GM18867 (cell line): ENCODE results near the gene HOXB6.

Source experiments
- ATAC-seq: cut with Tn5 transposase; IDR thresholded peaks from one replicate; pipeline ENCODE4 v1.9.1; 2021; ENCODE audit warnings: mild to moderate bottlenecking, moderate library complexity; ENCODE audit not compliant: unreplicated experiment

Gene HOXB6

DNA sequence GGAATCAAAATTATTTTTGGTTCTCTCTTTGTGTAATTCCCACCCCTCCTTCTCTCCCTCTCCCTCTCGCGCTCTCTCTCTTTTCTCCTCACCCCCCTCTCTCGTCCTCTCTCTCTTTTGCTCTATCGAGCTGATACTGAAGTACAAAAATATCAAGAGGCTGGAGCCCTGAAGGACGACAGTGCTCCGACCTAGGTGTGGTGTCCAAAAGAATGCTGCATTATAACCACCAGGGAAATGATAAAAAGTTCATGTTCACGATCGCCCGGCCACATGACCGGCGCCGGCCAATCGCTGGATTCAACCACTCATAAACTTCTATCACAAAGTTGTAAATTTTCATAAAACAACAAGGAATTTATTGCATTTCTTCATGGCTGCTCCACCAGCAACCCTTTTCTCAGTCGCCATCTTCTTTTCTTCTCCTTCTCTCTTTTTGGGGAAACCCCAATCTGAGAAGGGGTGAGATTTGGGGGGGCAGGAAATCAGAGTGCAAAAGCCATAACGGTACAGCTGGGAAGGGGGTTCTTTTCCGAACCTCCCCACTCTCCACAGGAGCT is at the start of gene HOXB6:
Gene HOXB6 (minus strand): TSS at position 217 of the 560 bp plus-strand sequence. CDS start 6,836 bp downstream, outside the sequence.
- ATAC-seq: no peak

GRCh38 chr17:48649741-48650140 is 45.0 kb upstream of the HOXB6 start:
- ATAC-seq: no peak

- ATAC-seq: no peak
These were observed 43.1 kb upstream of the HOXB6 start for GRCh38 chr17:48647963-48648245.

GRCh38 chr17:48647103-48647962 is 42.5 kb upstream of the HOXB6 start:
- no peak for ATAC-seq

GRCh38 chr17:48646183-48647102 is 41.7 kb upstream of the HOXB6 start:
- ATAC-seq: no peak

DNA sequence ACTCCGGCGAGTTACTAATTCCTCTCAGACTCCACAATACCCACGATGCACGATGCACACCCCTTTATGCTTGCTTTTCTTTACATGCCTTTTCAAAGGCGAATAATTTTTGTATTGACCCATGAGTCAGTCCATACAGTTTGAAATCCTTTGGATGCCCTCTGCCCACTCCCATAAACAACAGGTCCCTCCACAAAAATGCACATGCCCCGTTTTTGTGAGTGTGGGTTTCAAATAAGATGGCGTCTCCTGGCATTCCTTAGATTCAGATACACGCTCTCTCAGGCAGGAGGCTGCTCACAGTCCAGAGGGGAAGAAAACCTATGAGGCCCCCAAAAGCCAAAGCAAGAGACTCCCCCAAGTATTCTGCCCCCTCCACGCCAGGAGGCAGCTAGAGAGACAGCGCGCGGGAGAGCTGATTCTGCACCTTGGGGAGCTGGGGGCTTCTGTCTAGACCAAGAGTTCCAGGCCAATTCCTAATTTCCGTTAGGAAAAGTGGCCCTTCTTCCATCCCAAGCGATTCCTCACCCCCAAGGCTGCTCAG is 40.9 kb upstream of the HOXB6 start:
- no peak for ATAC-seq

GRCh38 chr17:48644910-48645557 is 40.2 kb upstream of the HOXB6 start:
- no peak for ATAC-seq

GRCh38 chr17:48644159-48644558 is 39.4 kb upstream of the HOXB6 start:
- no peak for ATAC-seq

DNA sequence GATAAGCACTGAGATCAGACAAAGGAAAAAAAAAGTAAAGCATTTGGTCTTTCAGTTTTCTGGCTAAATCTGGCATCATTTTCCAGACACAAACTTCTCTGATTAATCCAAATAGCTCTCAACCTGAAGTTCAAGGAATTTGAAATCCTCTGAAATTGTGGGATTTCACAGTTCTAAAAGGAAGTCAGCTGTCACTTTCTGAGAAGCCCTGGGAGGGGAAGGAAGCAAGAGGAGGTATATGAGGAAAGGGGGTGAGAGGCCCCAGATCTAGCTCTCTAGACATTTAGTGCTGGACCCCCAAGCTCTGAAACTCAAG is 38.9 kb upstream of the HOXB6 start:
- ATAC-seq: no peak

GRCh38 chr17:48642843-48643696 is 38.3 kb upstream of the HOXB6 start:
- no peak for ATAC-seq

DNA sequence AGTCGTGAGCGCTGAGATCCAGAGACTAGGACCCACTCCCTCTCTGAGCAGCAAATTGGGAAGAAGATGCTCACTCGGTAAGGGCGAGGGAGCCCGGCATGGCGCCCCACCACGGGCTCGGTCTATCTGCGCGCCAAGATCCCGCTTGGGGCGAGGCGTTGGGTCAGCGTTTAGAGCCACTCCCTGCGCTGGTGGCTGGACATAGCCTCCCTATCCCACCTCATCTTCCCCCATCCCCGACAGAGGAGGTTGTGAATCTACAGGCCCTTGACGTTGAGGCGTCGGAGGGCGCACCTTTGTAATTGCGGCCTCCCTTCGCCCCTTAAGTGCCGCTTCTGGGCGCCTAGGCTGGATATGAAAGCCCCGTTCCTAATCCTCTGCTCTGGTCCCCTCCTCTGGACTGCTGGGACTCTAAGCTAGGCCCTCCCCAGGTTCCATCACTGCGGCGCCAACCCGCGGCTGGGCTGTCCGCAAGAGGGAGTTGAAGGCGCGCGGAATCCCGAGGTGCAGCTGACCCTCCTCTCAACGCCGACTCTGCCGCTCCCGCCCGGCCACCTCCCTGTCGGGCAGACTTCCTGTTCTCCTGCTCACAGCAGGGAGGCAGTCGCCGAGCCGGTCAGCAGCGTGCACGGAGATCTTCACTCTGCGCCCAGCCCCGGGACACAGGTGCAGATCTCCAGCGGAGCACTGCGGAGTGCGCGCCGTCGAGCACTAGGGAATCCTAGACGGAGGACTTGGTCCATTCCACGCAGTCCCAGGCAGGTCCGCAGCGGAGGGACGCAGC is 37.5 kb upstream of the HOXB6 start:
- ATAC-seq: no peak

DNA sequence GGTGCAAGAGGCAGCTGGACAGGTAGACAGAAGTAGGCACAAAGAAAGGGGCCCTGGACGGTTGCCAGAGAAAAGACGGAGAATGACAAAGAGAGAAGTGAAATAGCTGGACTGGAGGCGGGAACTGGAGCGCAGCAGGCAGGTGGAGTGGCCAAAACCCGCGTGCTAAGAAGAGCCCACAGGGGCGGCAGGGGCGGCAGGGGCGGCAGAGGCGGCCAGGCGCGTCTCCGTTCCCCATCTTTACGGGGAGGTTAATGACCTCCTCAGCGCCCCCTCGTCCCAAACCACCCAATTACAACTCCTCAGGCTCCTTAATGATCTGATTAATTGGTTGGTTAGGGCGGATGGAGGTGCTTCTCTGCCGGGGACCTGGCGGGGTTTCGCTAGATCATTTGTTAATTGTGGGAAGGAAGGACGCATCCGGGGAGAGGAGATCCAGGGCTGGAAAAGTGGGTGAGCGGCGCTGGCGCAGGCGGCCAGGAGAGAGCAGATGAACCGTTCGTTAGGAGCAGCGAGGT is 36.8 kb upstream of the HOXB6 start:
- ATAC-seq: no peak

GRCh38 chr17:48640858-48641180 is 36.0 kb upstream of the HOXB6 start:
- ATAC-seq: no peak

- no peak for ATAC-seq
These were observed 35.4 kb upstream of the HOXB6 start for GRCh38 chr17:48639982-48640857.

GRCh38 chr17:48639136-48639535 is 34.4 kb upstream of the HOXB6 start:
- ATAC-seq: no peak

DNA sequence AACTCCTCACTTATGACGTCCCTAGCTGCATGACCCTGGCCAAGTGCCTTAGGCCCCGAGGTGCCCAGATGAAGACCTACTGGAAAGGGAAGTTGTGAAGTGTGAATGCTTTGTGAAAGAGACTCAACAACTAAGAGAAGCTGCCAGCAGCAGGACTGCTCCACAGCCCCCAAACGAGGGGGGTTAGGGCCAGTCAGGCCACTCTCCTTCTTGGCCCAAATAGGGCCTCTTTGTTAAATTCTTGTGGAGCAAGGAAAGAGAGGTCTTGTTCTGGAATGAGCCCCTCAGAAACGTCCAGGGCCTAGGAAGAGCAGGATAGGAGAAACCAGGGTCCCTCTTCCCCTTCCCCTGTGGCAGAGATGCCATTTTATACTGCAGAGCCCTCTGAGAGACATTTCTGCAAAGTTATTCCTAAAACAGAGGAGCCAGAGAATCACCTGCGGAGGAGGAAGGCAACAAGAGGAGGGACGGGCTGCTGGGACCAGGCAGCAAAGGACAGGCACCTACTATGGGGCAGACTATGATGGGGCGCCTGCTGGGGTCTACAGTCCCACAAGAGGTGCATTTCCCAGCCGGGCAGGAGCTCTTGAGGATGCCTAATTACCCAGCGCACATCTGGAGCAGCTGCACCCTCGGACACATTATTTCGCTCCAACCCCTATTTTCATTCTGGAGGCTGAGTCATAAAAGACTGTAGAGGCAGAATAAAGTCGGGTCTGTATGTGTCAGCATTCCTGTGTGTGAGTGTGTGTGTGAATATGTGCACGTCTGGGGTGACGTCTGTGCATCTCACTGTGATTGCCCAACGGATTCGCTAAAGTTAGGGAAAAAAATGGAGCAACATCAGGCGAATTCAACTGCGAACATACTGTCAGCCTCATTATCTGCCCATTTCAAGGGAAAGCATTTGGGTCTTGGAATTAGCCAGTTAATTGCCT is 32.8 kb upstream of the HOXB6 start:
- no peak for ATAC-seq
